Measurements from ENCODE around the gene RASGRF2.
A peak's percentile ranks its signal among the peaks of the same experiment; 100 is the strongest.

Gene RASGRF2

GRCh38 chr5:81191726-81192372 lies 231.7 kb downstream of the RASGRF2 start:
- H3K4me3 ChIP-seq (ENCODE audit: low read depth, low read length) = no peak overlapping the region
- TF ChIP-seq CTCF (IDR thresholded peaks at IDR 0.05; ENCODE audit: low read depth, low read length) = no peak
- TF ChIP-seq MYC (IDR thresholded peaks at IDR 0.05; ENCODE audit: low read depth, low read length) = no peak
- TF ChIP-seq POLR2A (IDR thresholded peaks at IDR 0.05; ENCODE audit: extremely low read depth, insufficient read length) = no peak
- TF ChIP-seq, protein P1, sequence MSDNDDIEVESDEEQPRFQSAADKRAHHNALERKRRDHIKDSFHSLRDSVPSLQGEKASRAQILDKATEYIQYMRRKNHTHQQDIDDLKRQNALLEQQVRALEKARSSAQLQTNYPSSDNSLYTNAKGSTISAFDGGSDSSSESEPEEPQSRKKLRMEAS (IDR thresholded peaks at IDR 0.05; ENCODE audit: low read depth, low read length) = no peak
- DNase-seq (ENCODE audit: low read depth) = no peak

GRCh38 chr5:81192373-81192750 lies 232.2 kb downstream of the RASGRF2 start:
- no peak for TF ChIP-seq MYC (IDR thresholded peaks at IDR 0.05; ENCODE audit: low read depth, low read length)
- no peak for DNase-seq (ENCODE audit: low read depth)
- no peak overlapping the region for H3K4me3 ChIP-seq (ENCODE audit: low read depth, low read length)

DNA sequence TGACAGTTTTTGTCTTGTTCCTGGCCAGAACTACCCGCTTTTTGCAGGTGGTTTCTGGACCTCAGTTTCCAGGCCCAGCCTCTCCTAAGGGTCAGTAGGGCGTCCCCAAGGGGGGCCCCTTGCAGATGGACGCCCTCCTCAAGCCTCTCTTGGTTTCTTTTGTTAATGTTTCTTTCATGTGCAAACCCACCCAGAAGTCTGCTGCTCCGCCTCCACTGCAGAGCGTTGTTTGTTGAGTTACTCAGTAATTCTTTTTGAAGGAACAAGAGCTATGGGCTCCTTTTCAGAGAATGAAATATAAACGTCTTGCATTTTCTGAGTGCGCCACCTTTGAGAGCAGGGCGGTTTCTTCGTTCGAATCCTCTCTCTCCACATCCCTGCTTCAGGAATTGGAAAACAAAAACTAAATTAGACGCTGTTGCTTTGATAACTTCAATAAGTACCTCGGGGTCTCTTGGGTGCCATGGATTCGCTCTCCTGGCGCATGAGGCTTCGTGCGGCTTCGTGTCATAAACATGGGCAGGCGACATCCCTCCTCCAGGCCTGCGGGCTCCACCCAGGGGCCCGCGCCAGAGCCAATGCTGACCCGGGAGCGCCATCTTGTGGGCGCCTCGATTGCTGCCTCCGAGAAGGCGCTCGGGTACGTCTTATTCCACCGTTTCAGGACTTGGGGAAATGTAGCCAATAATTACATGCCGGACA lies 234.6 kb downstream of the RASGRF2 start:
- TF ChIP-seq, protein P1 (IDR thresholded peaks at IDR 0.05; ENCODE audit: low read depth, low read length) = peak; percentile 79
- TF ChIP-seq POLR2A (IDR thresholded peaks at IDR 0.05; ENCODE audit: extremely low read depth, insufficient read length) = no peak
- TF ChIP-seq MYC (IDR thresholded peaks at IDR 0.05; ENCODE audit: low read depth, low read length) = peak; percentile 39; the same call in 1 of the 2 replicates
- TF ChIP-seq CTCF (IDR thresholded peaks at IDR 0.05; ENCODE audit: low read depth, low read length) = peak; percentile 79
- DNase-seq (ENCODE audit: low read depth) = peak; percentile 81
- no peak overlapping the region for H3K4me3 ChIP-seq (ENCODE audit: low read depth, low read length)

DNA sequence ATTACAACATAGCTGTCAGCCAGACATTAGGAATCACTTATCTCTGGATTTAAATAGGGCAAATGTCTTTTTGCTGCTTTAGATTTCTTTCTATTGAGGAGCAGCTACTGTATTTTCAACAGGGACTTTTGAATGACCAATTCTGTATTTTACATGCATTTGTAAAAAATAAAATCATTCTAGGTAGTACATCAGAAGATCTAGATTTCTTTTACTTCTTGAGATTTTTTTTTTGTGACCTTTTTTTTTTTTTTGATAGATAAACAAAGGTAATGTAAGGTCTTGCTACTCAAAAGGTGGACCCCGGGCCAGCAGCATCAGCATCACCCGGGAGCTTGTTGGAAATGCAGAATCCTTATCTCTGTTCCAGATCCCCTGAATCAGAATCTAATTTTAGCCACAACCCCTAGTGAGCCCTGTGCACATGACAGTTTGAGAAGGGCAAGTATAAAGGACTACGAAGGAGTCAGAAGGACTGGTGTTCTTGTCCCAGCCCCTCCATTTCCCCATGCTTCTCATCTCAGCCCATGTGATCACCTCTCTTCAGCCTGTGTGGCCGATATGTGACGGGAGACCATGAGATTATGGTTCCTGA lies 235.3 kb downstream of the RASGRF2 start:
- no peak overlapping the region for H3K4me3 ChIP-seq (ENCODE audit: low read depth, low read length)
- TF ChIP-seq CTCF (IDR thresholded peaks at IDR 0.05; ENCODE audit: low read depth, low read length) (no peak), MYC (IDR thresholded peaks at IDR 0.05; ENCODE audit: low read depth, low read length) (no peak), POLR2A (IDR thresholded peaks at IDR 0.05; ENCODE audit: extremely low read depth, insufficient read length) (no peak)
- TF ChIP-seq, protein P1 (IDR thresholded peaks at IDR 0.05; ENCODE audit: low read depth, low read length) = no peak
- no peak for DNase-seq (ENCODE audit: low read depth)

GRCh38 chr5:81202655-81203054 lies 242.5 kb downstream of the RASGRF2 start:
- TF ChIP-seq CTCF (IDR thresholded peaks at IDR 0.05; ENCODE audit: low read depth, low read length) (no peak), POLR2A (IDR thresholded peaks at IDR 0.05; ENCODE audit: extremely low read depth, insufficient read length) (no peak), MYC (IDR thresholded peaks at IDR 0.05; ENCODE audit: low read depth, low read length) (no peak)
- TF ChIP-seq, protein P1 (IDR thresholded peaks at IDR 0.05; ENCODE audit: low read depth, low read length) = no peak
- H3K4me3 ChIP-seq (ENCODE audit: low read depth, low read length) = no peak overlapping the region
- DNase-seq (ENCODE audit: low read depth) = no peak

DNA sequence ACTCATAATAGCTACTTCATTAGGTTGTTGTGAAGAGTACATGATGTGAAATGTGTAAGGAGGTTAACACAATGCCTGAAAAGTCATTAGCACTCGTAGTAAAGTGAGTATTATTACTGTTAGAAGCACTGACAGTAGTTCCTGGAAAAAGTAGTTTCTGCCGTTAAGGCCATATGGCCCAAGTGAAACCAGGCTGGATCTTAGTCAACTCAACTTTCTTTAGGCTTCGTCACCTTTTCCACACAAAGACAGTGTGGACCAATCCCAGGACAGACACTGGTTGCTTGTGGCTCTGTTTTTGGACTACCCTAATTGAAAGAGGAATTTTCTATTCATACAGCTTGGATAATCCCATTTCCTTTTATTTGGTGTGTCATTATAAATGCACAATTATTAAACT lies 243.6 kb downstream of the RASGRF2 start:
- H3K4me3 ChIP-seq (ENCODE audit: low read depth, low read length) = no peak overlapping the region
- no peak for DNase-seq (ENCODE audit: low read depth)
- TF ChIP-seq, protein P1 (IDR thresholded peaks at IDR 0.05; ENCODE audit: low read depth, low read length) = no peak
- TF ChIP-seq MYC (IDR thresholded peaks at IDR 0.05; ENCODE audit: low read depth, low read length) = no peak
